Measurements from ENCODE around the gene APOA1. TPM values are rescaled to one million over a fixed set of nuclear protein-coding genes. Genes with fewer than 3 reads are reported as not detected.

APOA1 gene
- total and polyA plus RNA-seq, 2 of the 4 experiments (the other 2 are of a cell fraction): 0.18 to 0.89 TPM

DNA sequence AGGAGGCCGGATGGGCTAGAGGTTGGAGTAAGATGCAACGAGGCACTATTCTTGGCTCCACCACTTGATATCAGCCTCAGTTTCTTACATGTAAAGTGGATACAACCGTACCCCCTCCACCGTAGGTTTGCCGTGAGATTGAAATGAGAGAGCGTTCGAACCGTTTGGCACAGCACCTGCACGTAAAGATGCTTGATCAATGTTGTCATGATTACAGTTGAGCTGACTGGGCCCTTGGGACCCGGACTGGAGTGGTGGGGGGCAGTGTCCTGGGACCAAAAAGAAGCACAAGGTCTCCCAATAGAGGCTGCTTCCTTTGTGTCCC is 4.0 kb downstream of the APOA1 start:
- Histone ChIP-seq H2BK20ac (ENCODE audit: low read depth, low read length) (no peak overlapping the region), H2BK5ac (ENCODE audit: low read depth, low read length, poor library complexity, severe bottlenecking) (no peak overlapping the region), H3K36me3 (ENCODE audit: control insufficient read depth, insufficient read depth, low read length) (no peaks in the 10 kb centered on the region), H3K9ac (ENCODE audit: low read depth, low read length) (no peak overlapping the region), H3K14ac (replicated peaks; ENCODE audit: low read depth, low read length) (no peak overlapping the region), H3K56ac (ENCODE audit: extremely low read depth, insufficient read depth, low read length) (no peak overlapping the region), H3K4me1 (ENCODE audit: control insufficient read depth, insufficient read depth, low read length) (peaks cover 7% of the 10 kb centered on the region; the same call in 1 of the 2 replicates), H4K5ac (ENCODE audit: low read depth, low read length) (no peak overlapping the region), H3K4me2 (ENCODE audit: low read depth, low read length) (no peak overlapping the region), H4K91ac (ENCODE audit: insufficient read depth, low read depth, low read length) (no peak overlapping the region), H3K27ac (ENCODE audit: insufficient read depth, low read length) (no peak overlapping the region), H3K79me1 (ENCODE audit: low read depth in 1 of 2, low read length in 2 of 2) (no peaks in the 10 kb centered on the region), H2BK120ac (ENCODE audit: low read depth, low read length) (no peak overlapping the region), H3K27me3 (ENCODE audit: control insufficient read depth, insufficient read depth, low read length) (peaks cover 5% of the 10 kb centered on the region; the same call in 1 of the 2 replicates), H2AK9ac (replicated peaks; ENCODE audit: low read depth, low read length, poor library complexity) (no peak overlapping the region), H3K4me3 (ENCODE audit: insufficient read depth, low read depth, low read length) (no peak overlapping the region), H3K23ac (ENCODE audit: low read depth, low read length) (no peak overlapping the region), H4K20me1 (ENCODE audit: insufficient read depth, low read length) (no peaks in the 10 kb centered on the region), H3K9me1 (ENCODE audit: insufficient read depth, low read length) (no peaks in the 10 kb centered on the region; the same call in 1 of the 2 replicates), H2BK15ac (ENCODE audit: low read depth, low read length) (no peak overlapping the region), H4K8ac (ENCODE audit: low read depth in 2 of 2, low read length in 2 of 2) (no peak overlapping the region), H3K9me3 (ENCODE audit: control insufficient read depth, insufficient read depth, low read length) (no peaks in the 10 kb centered on the region), H2AFZ (replicated peaks; ENCODE audit: low read length, poor library complexity) (peak overlapping the region; percentile 23), H2AK5ac (ENCODE audit: low read depth, low read length) (no peak overlapping the region), H3K4ac (ENCODE audit: low read depth, low read length) (no peak overlapping the region), H3K18ac (ENCODE audit: low read depth, low read length) (no peak overlapping the region)
- ATAC-seq (ENCODE audit: low read depth) (no peak), DNase-seq (no peak)
- TF ChIP-seq NFE2L2 (IDR thresholded peaks at IDR 0.05; ENCODE audit: low read depth, low read length) (no peak), SMC3 (IDR thresholded peaks at IDR 0.05; ENCODE audit: low read depth, low read length) (no peak), BHLHE40 (IDR thresholded peaks at IDR 0.05; ENCODE audit: low read depth, low read length) (no peak), CHD1 (IDR thresholded peaks at IDR 0.05; ENCODE audit: low read depth, low read length) (no peak), RAD21 (IDR thresholded peaks at IDR 0.05; ENCODE audit: low read length) (no peak), RFX5 (IDR thresholded peaks at IDR 0.05; ENCODE audit: low read depth, low read length) (no peak), POLR2A (IDR thresholded peaks at IDR 0.05; ENCODE audit: low read depth, low read length) (no peak), MXI1 (IDR thresholded peaks at IDR 0.05; ENCODE audit: borderline replicate concordance, low read depth, low read length) (no peak), MAFK (IDR thresholded peaks at IDR 0.05; ENCODE audit: low read depth, low read length) (no peak), MAZ (IDR thresholded peaks at IDR 0.05; ENCODE audit: borderline replicate concordance, low read depth, low read length) (no peak), CEBPB (IDR thresholded peaks at IDR 0.05; ENCODE audit: low read depth, low read length) (no peak), FOS (IDR thresholded peaks at IDR 0.05; ENCODE audit: low read depth, low read length) (no peak), RCOR1 (IDR thresholded peaks at IDR 0.05; ENCODE audit: insufficient replicate concordance, low read length) (no peak)
- TF ChIP-seq, protein P1, sequence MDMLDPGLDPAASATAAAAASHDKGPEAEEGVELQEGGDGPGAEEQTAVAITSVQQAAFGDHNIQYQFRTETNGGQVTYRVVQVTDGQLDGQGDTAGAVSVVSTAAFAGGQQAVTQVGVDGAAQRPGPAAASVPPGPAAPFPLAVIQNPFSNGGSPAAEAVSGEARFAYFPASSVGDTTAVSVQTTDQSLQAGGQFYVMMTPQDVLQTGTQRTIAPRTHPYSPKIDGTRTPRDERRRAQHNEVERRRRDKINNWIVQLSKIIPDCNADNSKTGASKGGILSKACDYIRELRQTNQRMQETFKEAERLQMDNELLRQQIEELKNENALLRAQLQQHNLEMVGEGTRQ (IDR thresholded peaks at IDR 0.05; ENCODE audit: low read depth, low read length): no peak
- TF ChIP-seq, protein P2, sequence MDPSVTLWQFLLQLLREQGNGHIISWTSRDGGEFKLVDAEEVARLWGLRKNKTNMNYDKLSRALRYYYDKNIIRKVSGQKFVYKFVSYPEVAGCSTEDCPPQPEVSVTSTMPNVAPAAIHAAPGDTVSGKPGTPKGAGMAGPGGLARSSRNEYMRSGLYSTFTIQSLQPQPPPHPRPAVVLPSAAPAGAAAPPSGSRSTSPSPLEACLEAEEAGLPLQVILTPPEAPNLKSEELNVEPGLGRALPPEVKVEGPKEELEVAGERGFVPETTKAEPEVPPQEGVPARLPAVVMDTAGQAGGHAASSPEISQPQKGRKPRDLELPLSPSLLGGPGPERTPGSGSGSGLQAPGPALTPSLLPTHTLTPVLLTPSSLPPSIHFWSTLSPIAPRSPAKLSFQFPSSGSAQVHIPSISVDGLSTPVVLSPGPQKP (IDR thresholded peaks at IDR 0.05; ENCODE audit: borderline replicate concordance, low read depth, low read length): no peak
- TF ChIP-seq, protein P3, sequence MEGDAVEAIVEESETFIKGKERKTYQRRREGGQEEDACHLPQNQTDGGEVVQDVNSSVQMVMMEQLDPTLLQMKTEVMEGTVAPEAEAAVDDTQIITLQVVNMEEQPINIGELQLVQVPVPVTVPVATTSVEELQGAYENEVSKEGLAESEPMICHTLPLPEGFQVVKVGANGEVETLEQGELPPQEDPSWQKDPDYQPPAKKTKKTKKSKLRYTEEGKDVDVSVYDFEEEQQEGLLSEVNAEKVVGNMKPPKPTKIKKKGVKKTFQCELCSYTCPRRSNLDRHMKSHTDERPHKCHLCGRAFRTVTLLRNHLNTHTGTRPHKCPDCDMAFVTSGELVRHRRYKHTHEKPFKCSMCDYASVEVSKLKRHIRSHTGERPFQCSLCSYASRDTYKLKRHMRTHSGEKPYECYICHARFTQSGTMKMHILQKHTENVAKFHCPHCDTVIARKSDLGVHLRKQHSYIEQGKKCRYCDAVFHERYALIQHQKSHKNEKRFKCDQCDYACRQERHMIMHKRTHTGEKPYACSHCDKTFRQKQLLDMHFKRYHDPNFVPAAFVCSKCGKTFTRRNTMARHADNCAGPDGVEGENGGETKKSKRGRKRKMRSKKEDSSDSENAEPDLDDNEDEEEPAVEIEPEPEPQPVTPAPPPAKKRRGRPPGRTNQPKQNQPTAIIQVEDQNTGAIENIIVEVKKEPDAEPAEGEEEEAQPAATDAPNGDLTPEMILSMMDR (conservative IDR thresholded peaks at IDR 0.05; ENCODE audit: low read depth, low read length): no peak
- dilution Hi-C loops (cut with HindIII; ENCODE audit: low sequenced_read_pairs, unreplicated experiment): no loop called here
- ChIA-PET CTCF (no interaction called here), POLR2A (ENCODE audit: unreplicated experiment) (no interaction called here)
- 75% methylated on average over 4 of the region's 10 CpGs; no CpG with 5 or more reads in 1 of the 2 experiments for WGBS, 2 experiments (ENCODE audit: extremely low coverage in 2 of 2, insufficient read length in 1 of 2)
- in situ Hi-C loops (cut with MboI; ENCODE audit: low sequenced_read_pairs): no loop called here
- intact Hi-C loops (cut with micrococcal nuclease): no loop called here
- BruUV-seq (replicated peaks): no TSS peak

Measured in IMR-90 (cell line).